ENCODE measurements around the gene TMEM69. TPM values are rescaled to one million over a fixed set of nuclear protein-coding genes. Genes with fewer than 3 reads are reported as not detected.

Gene TMEM69
- total and polyA plus RNA-seq, 2 donors (not counting 3 experiments of a cell fraction or from before 2014, with no cell fraction given): 25.6 to 56.2 TPM

GRCh38 chr1:45667321-45668111 is 20.5 kb upstream of the TMEM69 start:
- TF ChIP-seq FOS (IDR thresholded peaks at IDR 0.05; ENCODE audit: borderline replicate concordance, insufficient read depth, low read length) (no peak), POLR2AphosphoS5 (IDR thresholded peaks at IDR 0.05; ENCODE audit: insufficient read depth, low read depth, low read length) (no peak), POLR2A (IDR thresholded peaks at IDR 0.05; ENCODE audit: low read depth, low read length) (no peak)
- H3K4me3 ChIP-seq (replicated peaks in 1 of 3; ENCODE audit: insufficient read depth in 1 of 3, low read depth in 1 of 3, low read length in 3 of 3): no peak overlapping the region
- DNase-seq (ENCODE audit: low read depth, low spot score) (no peak), FAIRE-seq (no peak)
- no peak overlapping the region for H3K4me2 ChIP-seq (ENCODE audit: insufficient read depth, low read length)
- no TSS peak for BruUV-seq (replicated peaks)
- ChIA-PET CTCF (no interaction called here), POLR2A (no interaction called here)
- H3K27me3 ChIP-seq (ENCODE audit: control insufficient read depth in 2 of 2, insufficient read depth in 2 of 2, low read length in 2 of 2): no peaks in the 10 kb centered on the region
- intact Hi-C loops (cut with micrococcal nuclease) (no loop called here), dilution Hi-C loops (cut with MboI; ENCODE audit: extremely low pct_ligation_motif_present, low sequenced_read_pairs) (no loop called here)
- no peaks in the 10 kb centered on the region for H3K36me3 ChIP-seq (ENCODE audit: control insufficient read depth in 2 of 2, extremely low read depth in 1 of 2, insufficient read depth in 2 of 2, low read length in 2 of 2)
- no peak overlapping the region for H3K9ac ChIP-seq (replicated peaks; ENCODE audit: extremely low read depth, insufficient read depth, low read length)
- H3K27ac ChIP-seq (ENCODE audit: insufficient read depth, low read depth, low read length): no peak overlapping the region
- H4K20me1 ChIP-seq (replicated peaks; ENCODE audit: control insufficient read depth, extremely low read depth, insufficient read depth, low read length): peaks cover 13% of the 10 kb centered on the region
- peaks cover 97% of the 10 kb centered on the region for H3K79me2 ChIP-seq (ENCODE audit: control insufficient read depth, insufficient read depth, low read length)
- H2AFZ ChIP-seq (ENCODE audit: low read depth, low read length): no peak overlapping the region
- no peaks in the 10 kb centered on the region for H3K9me3 ChIP-seq (replicated peaks; ENCODE audit: control insufficient read depth, insufficient read depth, low read length)
- no peaks in the 10 kb centered on the region for H3K9me1 ChIP-seq (replicated peaks; ENCODE audit: control insufficient read depth, extremely low read depth, insufficient read depth, low read length)
- peaks cover 9% of the 10 kb centered on the region for H3K4me1 ChIP-seq (ENCODE audit: control insufficient read depth, extremely low read depth, insufficient read depth, low read length)

- H3K4me1 ChIP-seq (ENCODE audit: control insufficient read depth, extremely low read depth, insufficient read depth, low read length): peaks cover 9% of the 10 kb centered on the region
- dilution Hi-C loops (cut with MboI; ENCODE audit: extremely low pct_ligation_motif_present, low sequenced_read_pairs): no loop called here
- H3K9ac ChIP-seq (replicated peaks; ENCODE audit: extremely low read depth, insufficient read depth, low read length): no peak overlapping the region
- no peak overlapping the region for H3K27ac ChIP-seq (ENCODE audit: insufficient read depth, low read depth, low read length)
- no peaks in the 10 kb centered on the region for H3K9me1 ChIP-seq (replicated peaks; ENCODE audit: control insufficient read depth, extremely low read depth, insufficient read depth, low read length)
- H3K9me3 ChIP-seq (replicated peaks; ENCODE audit: control insufficient read depth, insufficient read depth, low read length): no peaks in the 10 kb centered on the region
- no peak for TF ChIP-seq POLR2A (IDR thresholded peaks at IDR 0.05; ENCODE audit: low read depth, low read length)
- no peak for TF ChIP-seq CTCF (IDR thresholded peaks at IDR 0.05; ENCODE audit: extremely low read depth in 1 of 2, insufficient read depth in 1 of 2, low read depth in 1 of 2, low read length in 2 of 2)
- no peak for TF ChIP-seq MAX (IDR thresholded peaks at IDR 0.05; ENCODE audit: insufficient read depth, insufficient read length)
- TF ChIP-seq FOS (IDR thresholded peaks at IDR 0.05; ENCODE audit: borderline replicate concordance, insufficient read depth, low read length): no peak
- no peak for TF ChIP-seq EZH2 (IDR thresholded peaks at IDR 0.05; ENCODE audit: borderline replicate concordance, low read depth, low read length, severe bottlenecking)
- no peak for TF ChIP-seq JUN (IDR thresholded peaks at IDR 0.05; ENCODE audit: borderline replicate concordance, insufficient read depth, insufficient read length, low read depth)
- no peak for TF ChIP-seq MYC (IDR thresholded peaks at IDR 0.05; ENCODE audit: low read depth, low read length)
- TF ChIP-seq POLR2AphosphoS5 (IDR thresholded peaks at IDR 0.05; ENCODE audit: insufficient read depth, low read depth, low read length): no peak
- TF ChIP-seq GATA2 (IDR thresholded peaks at IDR 0.05; ENCODE audit: insufficient read depth, insufficient read length, low read depth, low read length): no peak
- intact Hi-C loops (cut with micrococcal nuclease): no loop called here
- no peaks in the 10 kb centered on the region for H3K27me3 ChIP-seq (ENCODE audit: control insufficient read depth in 2 of 2, insufficient read depth in 2 of 2, low read length in 2 of 2)
- DNase-seq (ENCODE audit: low read depth, low spot score) (no peak), FAIRE-seq (no peak)
- peaks cover 11% of the 10 kb centered on the region for H4K20me1 ChIP-seq (replicated peaks; ENCODE audit: control insufficient read depth, extremely low read depth, insufficient read depth, low read length)
- H2AFZ ChIP-seq (ENCODE audit: low read depth, low read length): no peak overlapping the region
- peaks cover 97% of the 10 kb centered on the region for H3K79me2 ChIP-seq (ENCODE audit: control insufficient read depth, insufficient read depth, low read length)
- no peaks in the 10 kb centered on the region for H3K36me3 ChIP-seq (ENCODE audit: control insufficient read depth in 2 of 2, extremely low read depth in 1 of 2, insufficient read depth in 2 of 2, low read length in 2 of 2)
- ChIA-PET CTCF (no interaction called here), POLR2A (no interaction called here)
- no TSS peak for BruUV-seq (replicated peaks)
- H3K4me2 ChIP-seq (ENCODE audit: insufficient read depth, low read length): no peak overlapping the region
- H3K4me3 ChIP-seq (replicated peaks in 1 of 3; ENCODE audit: insufficient read depth in 1 of 3, low read depth in 1 of 3, low read length in 3 of 3): no peak overlapping the region
Measured at GRCh38 chr1:45668526-45668925, 19.5 kb upstream of the TMEM69 start.

Measured in endothelial cell of umbilical vein (primary cell).